D341Med (cell line): ENCODE data around the gene CDRT4.

Source experiments
- DNase-seq: peaks from one replicate; pipeline ENCODE4 v3.0.0; 2012; ENCODE audit warnings: low spot score

CDRT4 gene

GRCh38 chr17:15492791-15493692 lies 25.6 kb upstream of the CDRT4 start:
- DNase-seq, result no peak

DNA sequence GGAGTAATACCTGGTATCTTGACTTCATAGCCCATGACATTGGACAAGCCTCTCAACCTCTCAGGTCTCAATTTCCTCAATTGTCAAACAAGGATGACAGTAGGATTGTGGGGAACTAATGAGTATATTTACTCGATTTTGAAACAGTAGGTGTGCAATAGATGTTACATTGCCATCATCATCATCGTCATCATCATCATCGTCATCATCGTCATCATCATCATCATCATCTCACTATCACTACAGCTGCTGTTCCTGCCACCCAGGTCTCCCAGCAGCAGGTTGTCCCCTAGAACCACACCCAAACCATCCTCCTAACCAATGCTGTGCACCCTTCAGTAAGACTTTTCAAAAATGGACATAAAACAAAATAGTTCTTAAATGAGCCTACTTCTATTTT lies 24.8 kb upstream of the CDRT4 start:
- no peak for DNase-seq

DNA sequence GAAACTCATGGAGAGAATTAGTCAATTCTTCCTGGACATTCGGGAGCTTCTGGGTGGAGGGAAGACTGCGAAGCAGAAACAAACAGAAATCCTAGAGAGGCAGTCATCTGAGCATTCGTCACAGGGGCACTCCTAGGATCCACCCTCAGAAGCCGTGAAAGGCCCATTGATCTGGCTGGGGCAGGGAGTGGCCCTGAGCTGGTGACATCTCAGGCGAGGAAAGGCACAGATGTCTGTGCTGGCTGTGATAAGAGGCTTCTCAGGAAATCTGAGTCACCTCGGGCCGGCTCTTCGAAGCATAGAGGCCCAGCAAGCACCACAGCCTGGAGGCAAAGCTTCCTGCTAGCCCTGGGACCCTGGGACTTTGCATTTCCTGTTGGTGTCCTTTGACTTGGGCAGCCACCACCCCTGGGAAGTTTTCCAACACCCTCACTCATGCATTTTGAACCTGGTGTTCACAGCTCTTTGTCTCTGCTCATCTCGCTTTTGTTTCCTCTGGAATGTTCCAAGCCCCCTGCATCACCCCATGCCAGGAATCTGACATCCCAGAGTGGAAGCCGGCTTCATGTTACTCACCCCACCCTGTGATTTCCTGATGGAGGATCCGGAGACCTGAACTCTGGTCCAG lies 23.3 kb upstream of the CDRT4 start:
- no peak for DNase-seq

- no peak for DNase-seq
Measured at GRCh38 chr17:15488557-15488956, 21.1 kb upstream of the CDRT4 start.

GRCh38 chr17:15485045-15485444 lies 17.6 kb upstream of the CDRT4 start:
- DNase-seq, result no peak

DNA sequence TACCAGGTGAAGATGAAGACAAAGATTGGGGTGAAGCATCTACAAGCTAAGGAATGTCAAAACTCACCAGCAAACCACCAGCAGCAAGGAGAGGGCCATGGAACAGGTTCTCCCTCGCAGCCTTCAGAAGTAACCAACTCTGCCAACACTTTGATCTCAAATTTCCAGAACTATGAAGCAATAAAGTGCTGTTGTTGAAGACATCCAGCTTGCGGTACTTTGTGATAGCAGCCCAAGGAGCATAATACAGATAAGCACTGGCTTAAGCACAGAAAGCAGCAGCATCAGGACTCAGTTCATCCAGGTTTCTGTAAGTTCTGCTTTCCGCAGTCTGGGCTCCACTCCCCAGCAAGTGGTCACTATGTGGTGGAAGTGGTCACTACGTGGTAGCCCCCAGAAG lies 16.0 kb upstream of the CDRT4 start:
- DNase-seq, result no peak

DNA sequence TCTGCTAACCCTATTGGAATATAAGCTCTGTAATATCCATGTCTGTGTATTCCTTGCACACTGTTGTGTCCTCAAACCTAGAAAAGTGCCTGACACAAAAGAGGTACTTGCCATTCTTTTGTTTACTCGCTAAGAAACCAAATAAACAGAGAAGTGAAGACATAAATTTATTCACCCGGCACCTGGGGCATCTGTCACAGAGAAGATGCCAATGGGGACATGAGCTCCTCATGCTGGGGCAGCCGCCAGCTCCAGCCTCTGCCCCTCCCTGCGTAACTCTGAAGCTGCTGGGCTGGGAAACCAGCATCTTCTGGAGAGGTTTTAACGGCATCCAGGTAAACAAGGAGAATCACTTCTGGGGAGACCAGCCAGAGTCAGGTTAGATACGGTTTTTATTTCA lies 15.1 kb upstream of the CDRT4 start:
- no peak for DNase-seq

DNA sequence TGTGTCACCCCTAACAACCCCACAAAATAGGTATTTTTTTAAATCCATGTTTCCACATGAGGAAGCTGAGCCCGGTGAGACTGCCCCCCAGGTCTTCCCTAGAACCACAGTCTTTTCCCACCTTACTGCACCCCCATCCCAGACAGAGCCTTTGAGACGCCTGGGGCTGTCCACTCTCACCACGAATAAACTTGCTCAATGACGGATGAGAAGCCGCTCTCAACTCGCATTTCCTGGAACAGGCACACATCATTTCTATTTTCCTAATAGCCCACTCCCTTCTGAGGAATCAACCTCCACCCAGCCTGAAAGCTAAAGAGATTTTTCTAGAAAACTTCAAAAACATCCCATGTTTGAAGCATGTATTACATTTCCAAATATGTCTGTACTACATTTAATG lies 14.1 kb upstream of the CDRT4 start:
- no peak for DNase-seq

GRCh38 chr17:15480204-15480603 lies 12.8 kb upstream of the CDRT4 start:
- no peak for DNase-seq

DNA sequence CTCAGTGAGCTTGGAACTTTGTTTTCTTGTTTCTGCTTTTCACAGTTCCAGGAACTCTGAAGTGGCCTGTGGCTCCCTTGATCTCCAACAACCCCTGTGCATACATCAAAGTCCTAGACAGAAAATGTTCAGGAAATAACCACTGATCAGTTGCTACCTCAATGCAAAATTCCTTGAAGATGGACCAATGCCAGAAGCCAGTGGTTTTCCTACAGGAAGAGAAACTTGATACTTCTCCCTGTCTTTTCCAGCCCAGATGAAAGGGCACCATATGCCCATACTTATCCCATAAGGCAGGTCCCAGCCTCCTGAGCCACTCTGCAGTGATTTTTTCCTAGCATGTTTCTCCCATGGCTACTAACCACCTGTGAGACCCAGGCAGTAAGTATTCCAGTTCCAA lies 12.3 kb upstream of the CDRT4 start:
- no peak for DNase-seq

DNA sequence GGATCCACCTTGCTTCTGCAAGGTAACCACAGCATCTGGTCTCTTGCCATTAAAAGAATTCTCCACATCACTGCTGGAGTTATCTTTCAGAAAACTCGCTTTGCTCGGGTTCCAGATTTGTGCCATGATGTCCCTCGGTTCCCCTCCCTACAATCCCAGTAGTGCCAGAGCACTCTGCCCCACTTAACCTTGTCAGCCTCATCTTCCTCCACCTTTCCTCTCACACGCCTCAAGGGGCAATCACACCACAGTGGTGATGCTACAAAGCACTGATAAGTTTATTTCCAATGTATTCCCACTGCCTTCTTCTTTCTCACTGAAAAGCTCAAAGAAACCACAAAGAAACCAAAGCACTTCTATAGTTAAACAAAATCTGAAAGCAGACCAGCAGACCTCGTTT lies 11.4 kb upstream of the CDRT4 start:
- no peak for DNase-seq

DNA sequence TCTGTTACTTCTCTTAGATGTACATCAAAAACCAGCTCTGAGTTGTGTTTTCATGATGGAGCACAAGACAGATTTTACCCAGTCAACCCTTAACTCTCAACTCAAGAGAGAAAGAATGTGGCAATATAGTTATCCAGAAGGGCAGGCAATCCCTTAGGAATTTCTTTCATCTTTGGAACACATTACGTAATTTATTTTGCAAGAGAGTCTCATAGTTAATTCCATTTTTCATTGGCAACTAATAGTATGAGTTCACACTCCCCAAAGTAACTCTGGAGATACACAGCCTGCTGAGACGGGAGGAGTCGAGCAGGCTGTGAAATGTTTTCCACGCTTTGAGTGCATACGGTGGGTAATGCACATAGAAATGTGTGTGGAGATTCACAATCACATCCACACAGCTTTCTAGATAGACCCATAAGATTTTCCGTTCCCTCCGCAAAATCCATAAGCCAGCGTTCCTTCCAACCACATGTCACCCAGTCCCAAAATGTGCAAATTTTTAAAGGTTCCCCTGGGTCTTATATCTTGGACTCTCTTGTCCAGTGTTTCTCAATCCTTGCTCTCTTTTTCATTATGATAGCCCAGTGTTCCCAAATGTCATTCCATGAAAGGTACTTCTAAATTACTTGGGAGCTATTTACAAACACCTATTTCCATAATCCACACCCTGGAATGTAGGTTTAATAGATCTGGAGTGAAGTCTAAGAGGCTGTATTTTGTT lies 8.4 kb upstream of the CDRT4 start:
- no peak for DNase-seq

DNA sequence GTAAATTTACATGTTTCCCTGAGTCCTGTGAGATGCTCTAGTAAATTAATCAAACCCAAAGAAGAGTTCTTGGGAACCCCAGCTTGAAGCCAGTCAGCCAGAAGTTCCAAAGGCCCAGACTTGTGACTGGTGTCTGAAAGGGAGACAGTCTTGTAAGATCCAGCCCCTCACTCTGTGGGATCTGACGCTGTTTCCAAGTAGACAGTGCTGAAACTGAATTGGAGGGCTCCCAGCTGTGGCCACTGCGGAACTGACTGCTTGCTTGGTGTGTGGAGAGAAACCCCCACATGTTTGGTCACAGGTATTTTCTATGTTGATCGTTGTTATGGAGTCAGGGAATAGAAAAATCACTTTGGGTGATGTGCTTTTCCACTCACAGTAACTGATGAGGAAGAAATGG lies 5.5 kb upstream of the CDRT4 start:
- no peak for DNase-seq

- DNase-seq, result no peak
Measured at GRCh38 chr17:15470536-15470935, 3.1 kb upstream of the CDRT4 start.

DNA sequence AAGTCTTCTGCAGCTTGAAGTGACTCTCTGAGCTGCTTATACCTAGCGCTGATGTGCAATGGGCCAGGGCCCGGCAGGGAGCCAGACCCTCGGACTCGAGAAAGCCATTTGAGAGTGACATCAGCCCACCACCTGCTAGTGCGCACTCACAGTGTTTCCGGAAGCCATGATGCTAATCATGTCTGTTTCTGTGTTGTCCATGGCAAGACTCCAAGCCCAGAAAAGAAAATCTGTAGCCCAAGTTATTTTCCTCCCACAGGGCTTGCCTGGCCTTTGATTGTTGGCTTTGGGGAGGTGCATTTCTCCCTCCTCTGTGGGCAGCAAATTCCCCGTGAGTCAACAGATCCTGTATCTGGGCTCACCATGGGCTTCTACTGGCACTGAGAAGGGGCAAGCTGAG lies 1.8 kb upstream of the CDRT4 start:
- DNase-seq, result no peak

DNA sequence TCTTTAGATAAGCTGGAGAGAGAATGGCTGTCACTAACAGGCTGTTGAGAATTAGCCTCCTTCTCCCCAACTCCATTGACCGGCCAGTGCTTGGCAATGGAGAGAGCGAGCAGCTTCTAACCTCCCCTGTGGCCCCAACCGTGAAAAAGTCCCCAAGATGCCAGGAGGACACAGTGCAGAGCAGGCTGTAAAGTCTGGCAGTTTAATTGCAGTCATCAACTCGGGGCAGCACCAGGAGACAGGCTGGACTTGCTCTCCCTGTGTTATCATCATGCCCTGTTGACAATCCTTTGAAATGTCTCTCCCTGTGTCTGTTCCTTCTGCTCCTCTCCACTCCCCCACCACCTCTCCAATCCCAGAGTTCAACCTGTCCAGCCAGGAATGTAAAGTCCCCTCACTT lies 705 bp upstream of the CDRT4 start:
- DNase-seq, result no peak

- DNase-seq, result no peak
Measured at GRCh38 chr17:15466131-15466530, 1.3 kb downstream of the CDRT4 start.

DNA sequence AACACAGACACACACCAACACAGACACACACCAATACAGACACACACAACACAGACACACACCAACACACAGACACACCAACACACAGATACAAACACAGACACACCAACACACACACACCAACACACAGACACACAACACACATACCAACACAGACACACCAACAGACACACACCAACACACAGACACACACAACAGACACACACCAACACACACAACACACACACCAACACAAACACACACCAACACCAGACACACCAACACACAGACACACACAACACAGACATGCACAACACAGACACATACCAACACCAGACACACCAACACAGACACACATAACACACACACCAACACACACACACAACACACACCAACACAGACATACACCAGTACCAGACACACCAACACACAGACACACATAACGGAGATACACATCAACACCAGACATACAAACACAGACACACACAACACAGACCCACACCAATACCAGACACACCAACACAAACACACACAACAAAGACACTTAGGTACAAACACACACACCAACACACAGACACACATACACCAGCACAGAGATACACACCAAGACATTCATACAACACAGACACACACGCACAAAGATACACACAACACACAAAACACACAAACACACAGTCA lies 2.2 kb downstream of the CDRT4 start:
- no peak for DNase-seq

DNA sequence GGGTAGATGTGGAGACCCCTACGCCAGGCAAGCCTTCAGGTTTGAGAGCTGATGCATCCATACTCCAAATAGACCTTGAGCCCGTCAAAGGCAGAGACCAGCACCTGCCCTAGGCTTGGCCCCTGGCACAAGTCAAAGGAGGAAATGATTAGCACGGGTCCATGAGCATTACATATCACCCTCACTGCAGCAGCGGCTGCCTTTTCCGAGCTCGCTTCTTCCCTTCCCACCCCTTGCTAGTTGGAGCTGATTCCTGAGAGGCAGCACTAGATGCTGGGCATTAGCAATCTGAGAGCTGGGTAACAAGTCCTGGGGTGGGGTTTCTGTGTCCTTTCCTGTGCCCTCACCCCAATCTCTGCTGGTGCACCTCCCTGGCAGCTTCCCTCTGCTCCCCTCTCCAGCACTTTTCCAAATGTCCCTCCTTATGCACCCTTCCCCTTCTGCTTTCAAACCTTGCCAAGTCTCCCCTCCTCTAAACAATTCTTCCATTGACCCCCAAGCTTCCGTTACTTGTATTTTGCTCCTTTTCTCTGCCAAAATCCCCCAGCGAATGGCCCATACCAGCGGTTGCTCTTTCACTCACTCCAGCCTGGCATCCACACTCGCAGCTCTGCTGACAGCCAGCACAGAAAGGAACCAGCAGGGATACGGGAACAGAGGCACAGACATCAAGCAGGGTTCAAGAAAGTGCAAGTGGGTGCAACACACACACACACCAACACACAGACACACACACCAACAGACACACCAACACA lies 3.0 kb downstream of the CDRT4 start:
- DNase-seq, result no peak

GRCh38 chr17:15462976-15463772 lies 4.2 kb downstream of the CDRT4 start:
- no peak for DNase-seq

- DNase-seq, result no peak
Measured at GRCh38 chr17:15457723-15458094, 9.7 kb downstream of the CDRT4 start.
